CD4-positive, alpha-beta T cell (primary cell): ENCODE results near the gene MAP4K3. TPM values are rescaled to one million over a fixed set of nuclear protein-coding genes. Genes with fewer than 3 reads are reported as not detected.

Source experiments
- ATAC-seq: fragments of 200-7000 bp; cut with Tn5 transposase; one replicate; pipeline ENCODE4 v1.10.0; 2022; ENCODE audit warnings: mild to moderate bottlenecking; ENCODE audit not compliant: poor library complexity
- CTCF ChIA-PET: fragments of 350-600 bp; sonication (Branson Sonifier 250); formaldehyde crosslinking; loops from one replicate; lab custom pipeline; 2021; ENCODE audit warnings: antibody characterized with exemption, inconsistent platforms; lab: Charles Lee
- POLR2A ChIA-PET: fragments of 350-600 bp; sonication (Branson Sonifier 250); formaldehyde crosslinking; loops from one replicate; lab custom pipeline; 2021; ENCODE audit warnings: antibody characterized with exemption, inconsistent platforms; lab: Charles Lee
- DNase-seq, 14 experiments: peaks; one replicate each; pipeline ENCODE4 v3.0.0-alpha.2; 2013 to 2020; ENCODE audit warnings: mixed read lengths in 2 of 14
- H3K27ac ChIP-seq, 2 donors: one replicate each; pipeline versions ENCODE4 v1.5.1 to v1.7.0; 2013; ENCODE audit warnings: low read length in 2 of 2, low read depth in 1 of 2, mild to moderate bottlenecking in 1 of 2
- H3K27me3 ChIP-seq, 2 experiments: 1 replicate in 1 of 2; 2 replicates in 1 of 2; pipeline versions ENCODE4 v1.6.1 to v1.7.0; 2013; ENCODE audit warnings: low read length in 2 of 2, control low read depth in 1 of 2, mild to moderate bottlenecking in 1 of 2, moderate library complexity in 1 of 2; ENCODE audit not compliant: insufficient read depth in 2 of 2, control insufficient read depth in 1 of 2
- H3K36me3 ChIP-seq: one replicate; pipeline ENCODE4 v1.6.1; 2013; ENCODE audit warnings: low read length, control low read depth; ENCODE audit not compliant: insufficient read depth
- H3K4me1 ChIP-seq: one replicate; pipeline ENCODE4 v1.6.1; 2013; ENCODE audit warnings: low read length, control low read depth; ENCODE audit not compliant: insufficient read depth
- H3K4me3 ChIP-seq: one replicate; pipeline ENCODE4 v1.5.1; 2013; ENCODE audit warnings: mild to moderate bottlenecking, low read length, moderate library complexity
- H3K9me3 ChIP-seq, 2 experiments: 1 replicate in 1 of 2; 2 replicates in 1 of 2; pipeline versions ENCODE4 v1.6.1 to v1.7.0; 2013; ENCODE audit warnings: low read length in 2 of 2, mild to moderate bottlenecking in 2 of 2, control low read depth in 1 of 2, moderate library complexity in 1 of 2; ENCODE audit not compliant: control insufficient read depth in 1 of 2, insufficient read depth in 1 of 2
- H3K27ac Mint-ChIP-seq: one replicate; pipeline ENCODE4 v1.8.0; 2020; ENCODE audit warnings: mixed read lengths
- H3K27me3 Mint-ChIP-seq: one replicate; pipeline ENCODE4 v1.8.0; 2021; ENCODE audit warnings: mixed read lengths
- H3K36me3 Mint-ChIP-seq: one replicate; pipeline ENCODE4 v1.8.0; 2021; ENCODE audit warnings: low read depth, mixed read lengths
- H3K4me1 Mint-ChIP-seq: one replicate; pipeline ENCODE4 v1.8.0; 2021; ENCODE audit warnings: low read depth, mixed read lengths
- H3K4me3 Mint-ChIP-seq: one replicate; pipeline ENCODE4 v1.8.0; 2020; ENCODE audit warnings: mild to moderate bottlenecking, mixed read lengths
- H3K9me3 Mint-ChIP-seq: one replicate; pipeline ENCODE4 v1.8.0; 2020; ENCODE audit warnings: mixed read lengths
- CTCF ChIP-seq: fragments of 200-600 bp; IDR thresholded peaks from one replicate; pipeline ENCODE4 v1.8.0; 2022; ENCODE audit warnings: antibody characterized with exemption, mild to moderate bottlenecking
- intact Hi-C, 2 experiments: fragments of 100-400 bp; cut with DNase I in 1 of 2; cut with micrococcal nuclease in 1 of 2; formaldehyde crosslinking; loops; one replicate each; pipeline versions ENCODE4 v1.15.1 to v1.9.0; 2023 to 2025; cut with DNase I, micrococcal nuclease
- total RNA-seq, 174 experiments: library from RNA in 2 of 174; stranded (reverse) in 2 of 174; gene quantifications; one replicate each; pipeline ENCODE4 v1.2.3 and lab custom pipeline; 2021 to 2026

MAP4K3 gene
- total RNA-seq, 2 experiments from 2014 or later: 18.4 to 22.5 TPM

- Histone ChIP-seq H3K4me1 (no peaks in the 10 kb centered on the region), H3K36me3 (no peaks in the 10 kb centered on the region), H3K4me3 (no peak overlapping the region), H3K9me3 (no peaks in the 10 kb centered on the region), H3K27ac (no peak overlapping the region), H3K27me3 (no peaks in the 10 kb centered on the region)
- Mint-ChIP-seq H3K36me3 (no peaks in the 10 kb centered on the region), H3K27me3 (no peaks in the 10 kb centered on the region), H3K4me1 (no peaks in the 10 kb centered on the region), H3K27ac (no peak overlapping the region), H3K4me3 (no peak overlapping the region), H3K9me3 (no peaks in the 10 kb centered on the region)
- intact Hi-C loops: no loop called here
- no peak for TF ChIP-seq CTCF
- CTCF ChIA-PET: no interaction called here
- POLR2A ChIA-PET: no interaction called here
- ATAC-seq (no peak), DNase-seq (no peak)
Observed at GRCh38 chr2:39468579-39469451, 31.7 kb upstream of the MAP4K3 start.

GRCh38 chr2:39466311-39466710 is 29.2 kb upstream of the MAP4K3 start:
- ChIA-PET CTCF (no interaction called here), POLR2A (no interaction called here)
- Mint-ChIP-seq H3K36me3 (no peaks in the 10 kb centered on the region), H3K4me3 (no peak overlapping the region), H3K27me3 (no peaks in the 10 kb centered on the region), H3K27ac (no peak overlapping the region), H3K4me1 (no peaks in the 10 kb centered on the region), H3K9me3 (no peaks in the 10 kb centered on the region)
- H3K27ac ChIP-seq: no peak overlapping the region
- no peak for TF ChIP-seq CTCF
- no peaks in the 10 kb centered on the region for H3K36me3 ChIP-seq
- DNase-seq: no peak
- no peak overlapping the region for H3K4me3 ChIP-seq
- H3K4me1 ChIP-seq: no peaks in the 10 kb centered on the region
- intact Hi-C loops: no loop called here
- no peaks in the 10 kb centered on the region for H3K9me3 ChIP-seq
- no peak for ATAC-seq
- no peaks in the 10 kb centered on the region for H3K27me3 ChIP-seq

- Mint-ChIP-seq H3K4me1 (no peaks in the 10 kb centered on the region), H3K4me3 (no peak overlapping the region), H3K9me3 (no peaks in the 10 kb centered on the region), H3K27ac (no peak overlapping the region), H3K27me3 (no peaks in the 10 kb centered on the region), H3K36me3 (no peaks in the 10 kb centered on the region)
- TF ChIP-seq CTCF: no peak
- no peak overlapping the region for H3K27ac ChIP-seq
- DNase-seq: no peak
- H3K4me1 ChIP-seq: no peaks in the 10 kb centered on the region
- ChIA-PET CTCF (no interaction called here), POLR2A (interaction anchor here (0.6 kb wide), 1 partner anchor 44 kb away, joined by 3 read pairs; no protein-coding TSS in a partner anchor)
- no peak for ATAC-seq
- H3K36me3 ChIP-seq: no peaks in the 10 kb centered on the region
- no peaks in the 10 kb centered on the region for H3K9me3 ChIP-seq
- H3K27me3 ChIP-seq: no peaks in the 10 kb centered on the region
- no peak overlapping the region for H3K4me3 ChIP-seq
- intact Hi-C loops: no loop called here
Observed at GRCh38 chr2:39464864-39465263, 27.8 kb upstream of the MAP4K3 start.
